HG03558 (cell line): Measurements from ENCODE around the gene MED8.

ENCODE experiments used
- ATAC-seq: cut with Tn5 transposase; IDR thresholded peaks from one replicate; pipeline ENCODE4 v1.9.1; 2021; ENCODE audit warnings: moderate number of reproducible peaks; ENCODE audit not compliant: unreplicated experiment; ENCODE audit errors: extremely low read depth

Gene MED8, protein sequence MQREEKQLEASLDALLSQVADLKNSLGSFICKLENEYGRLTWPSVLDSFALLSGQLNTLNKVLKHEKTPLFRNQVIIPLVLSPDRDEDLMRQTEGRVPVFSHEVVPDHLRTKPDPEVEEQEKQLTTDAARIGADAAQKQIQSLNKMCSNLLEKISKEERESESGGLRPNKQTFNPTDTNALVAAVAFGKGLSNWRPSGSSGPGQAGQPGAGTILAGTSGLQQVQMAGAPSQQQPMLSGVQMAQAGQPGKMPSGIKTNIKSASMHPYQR

DNA sequence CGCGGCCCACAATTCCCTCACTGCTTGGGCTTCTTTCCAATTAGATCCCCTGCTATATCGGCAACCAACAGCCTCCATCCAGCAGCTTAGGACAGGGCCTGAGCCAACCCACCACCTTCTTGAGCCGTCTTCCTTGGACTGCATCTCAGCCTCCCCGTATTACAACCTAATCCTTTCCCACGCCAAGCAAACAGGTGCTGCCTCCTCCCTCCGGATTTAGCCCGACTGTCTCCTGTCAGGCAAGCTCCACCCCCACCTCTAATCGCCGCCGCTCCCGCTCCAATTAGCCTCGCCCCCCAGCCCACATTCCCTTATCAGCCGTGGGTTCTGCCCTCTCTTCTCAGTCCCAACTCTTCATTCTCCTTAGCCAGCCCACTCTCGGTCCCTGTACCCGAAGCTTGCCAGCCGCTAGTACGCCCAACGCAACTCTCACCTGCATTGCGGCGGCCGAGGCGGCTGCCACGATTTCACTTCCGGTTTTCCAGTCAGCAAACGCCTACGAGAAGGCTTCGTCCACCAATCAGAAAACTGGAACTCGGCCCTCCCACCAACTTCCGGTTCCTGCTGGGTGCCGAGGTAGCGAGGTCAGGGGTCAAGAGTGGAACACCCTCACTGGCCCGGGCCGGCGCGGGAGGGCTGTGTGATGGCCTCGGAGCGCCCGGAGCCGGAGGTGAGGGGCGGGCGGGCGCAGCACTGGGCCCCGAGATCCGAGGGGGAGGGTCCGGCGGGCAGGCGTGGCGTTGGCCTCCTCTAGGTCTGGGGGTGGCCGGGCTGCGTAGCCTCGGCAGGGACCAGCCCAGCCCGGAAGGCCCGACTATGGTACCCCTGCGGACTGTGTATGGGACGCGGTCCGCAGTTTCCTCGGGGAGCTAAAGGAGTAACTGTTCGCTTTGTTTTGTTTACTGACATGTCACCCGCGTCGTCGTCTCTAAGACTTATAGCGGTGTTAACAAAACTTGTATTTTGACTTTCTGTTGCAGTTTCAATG, at the start of gene MED8, which contains the start of gene SZT2:
Gene MED8, minus strand, starts transcription at position 475 of the 988 bp plus-strand sequence. Its CDS starts 36 bp downstream, at position 439.
Gene SZT2, plus strand, starts transcription at position 574 of the 988 bp plus-strand sequence. Its CDS starts 70 bp downstream, at position 644.
- peak; percentile 66 for ATAC-seq

DNA sequence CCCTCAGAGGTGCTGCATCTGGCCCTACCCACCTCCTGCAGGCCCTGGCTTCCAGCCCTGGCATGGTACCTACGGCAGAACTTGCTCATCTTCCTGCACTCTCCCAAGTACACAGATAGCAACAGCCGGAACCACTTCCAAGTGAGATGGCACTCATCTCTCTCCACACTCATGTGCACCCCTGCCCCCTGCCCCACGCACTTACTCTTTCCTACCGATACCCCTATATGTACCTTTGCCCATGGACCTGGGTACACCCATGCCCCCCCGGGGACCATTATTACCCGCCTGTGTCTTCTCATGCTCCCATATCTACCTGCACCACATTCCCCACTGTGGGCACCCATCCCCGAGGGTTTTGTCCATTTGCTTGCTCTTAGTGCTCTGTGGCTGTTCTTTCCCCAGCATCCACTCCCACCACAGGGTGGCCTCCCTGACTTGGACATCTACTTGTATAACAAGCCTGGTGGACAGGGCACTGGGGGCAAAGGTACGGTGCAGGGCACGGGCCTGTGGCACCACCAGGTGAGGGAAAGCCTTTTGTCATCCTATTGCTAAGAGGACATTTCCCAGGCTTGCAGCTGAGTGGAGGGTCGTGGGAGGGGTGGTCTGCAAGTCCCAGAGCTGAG, 49.5 kb upstream of the MED8 start:
- no peak for ATAC-seq

DNA sequence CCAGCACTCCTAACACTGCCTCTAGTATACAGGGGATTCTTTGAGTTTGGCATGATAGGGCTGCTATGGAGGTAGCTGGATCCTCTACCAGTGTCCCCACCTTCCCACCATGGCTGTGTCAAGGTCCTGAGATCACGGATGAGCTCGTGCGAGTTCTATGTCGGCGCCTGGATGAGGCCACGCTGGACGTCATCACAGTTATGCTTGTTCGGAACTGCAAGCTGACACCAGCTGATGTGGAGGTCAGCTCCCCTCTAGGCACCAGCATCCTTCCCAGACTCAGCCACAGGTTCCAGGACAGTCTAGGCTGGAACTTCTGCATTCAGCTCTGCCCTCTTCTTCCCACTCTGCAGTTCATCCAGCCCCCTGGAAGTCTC, 49.0 kb upstream of the MED8 start:
- ATAC-seq = no peak

DNA sequence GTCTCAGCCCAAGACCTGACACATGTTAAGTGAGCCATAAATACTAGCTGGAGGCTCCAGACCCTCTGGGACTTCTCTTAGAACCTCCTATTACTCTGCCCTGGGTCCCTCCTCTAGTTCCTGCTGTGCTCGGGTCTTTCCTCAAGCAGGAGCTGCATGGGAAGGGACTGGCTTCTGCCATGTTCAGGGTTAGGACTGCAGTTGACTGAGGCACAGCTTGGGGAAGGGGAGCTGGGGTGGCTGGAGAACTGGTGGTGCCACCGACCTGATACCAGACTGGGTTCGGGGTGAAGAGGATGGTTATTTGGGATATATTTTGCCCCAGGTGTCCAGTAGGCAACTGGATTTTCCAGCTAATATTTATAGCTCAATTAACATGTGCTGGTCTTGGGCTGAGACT, 48.4 kb upstream of the MED8 start:
- ATAC-seq = no peak

DNA sequence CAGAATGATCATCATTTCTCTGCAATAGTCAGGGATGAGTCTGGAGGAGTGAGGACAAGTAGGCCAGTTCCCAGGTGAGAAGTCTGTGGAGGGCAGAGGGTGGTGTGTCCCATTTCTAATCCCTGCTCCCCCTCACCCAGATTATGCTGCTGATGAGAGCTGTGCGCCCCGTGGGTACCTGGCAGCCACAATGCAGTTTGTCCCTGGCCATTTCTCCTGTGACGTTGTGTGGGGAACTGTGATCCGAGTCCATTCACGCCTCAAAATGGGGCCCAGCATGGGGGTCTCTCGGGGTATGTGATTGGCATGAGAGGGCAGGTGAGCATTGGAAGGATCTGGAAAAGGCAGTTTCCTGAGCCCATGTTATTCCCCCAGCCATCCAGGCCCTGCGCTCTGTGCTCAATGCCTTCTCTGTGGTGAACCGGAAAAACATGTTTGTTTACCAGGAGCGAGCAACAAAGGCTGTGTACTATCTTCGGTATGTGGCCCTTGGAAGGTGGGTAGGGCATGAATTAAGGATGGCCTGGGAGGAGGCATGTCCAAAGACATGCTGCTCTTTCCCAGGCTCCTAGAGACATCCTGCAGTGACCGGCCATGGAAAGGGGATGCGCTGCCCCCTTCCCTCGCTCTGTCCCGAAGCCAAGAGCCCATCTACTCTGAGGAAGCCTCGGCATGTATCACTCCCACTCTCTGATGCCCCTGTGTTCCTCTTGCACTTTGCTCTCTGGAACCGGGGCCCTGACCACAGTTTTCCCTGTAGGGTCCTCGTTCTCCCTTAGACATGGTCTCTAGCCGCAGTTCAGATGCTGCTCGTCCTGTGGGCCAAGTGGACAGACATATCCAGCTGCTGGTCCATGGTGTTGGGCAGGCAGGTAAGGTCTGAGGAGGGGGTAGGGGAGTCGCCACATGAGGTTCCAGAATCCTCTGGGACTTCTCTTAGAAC, 47.7 kb upstream of the MED8 start:
- no peak for ATAC-seq

DNA sequence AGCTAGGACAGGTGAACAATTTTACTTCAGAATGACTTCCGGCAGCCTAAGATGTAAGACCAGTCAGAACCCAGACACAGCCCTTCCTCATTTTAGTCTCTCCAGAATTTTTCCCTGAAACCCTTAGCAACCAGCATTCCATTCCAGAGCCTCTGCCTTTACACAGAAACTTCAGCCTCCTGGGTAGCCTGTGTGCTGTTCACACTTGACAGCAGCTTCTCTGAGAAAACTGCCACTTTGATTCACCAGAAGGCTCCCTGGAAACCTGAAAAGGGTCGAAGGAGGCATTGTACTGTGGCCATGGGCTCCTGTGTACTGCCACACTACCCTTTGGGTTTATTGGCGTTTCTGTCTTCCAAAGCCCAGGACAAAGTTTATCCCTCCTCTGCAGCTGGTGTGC, 46.8 kb upstream of the MED8 start:
- no peak for ATAC-seq

DNA sequence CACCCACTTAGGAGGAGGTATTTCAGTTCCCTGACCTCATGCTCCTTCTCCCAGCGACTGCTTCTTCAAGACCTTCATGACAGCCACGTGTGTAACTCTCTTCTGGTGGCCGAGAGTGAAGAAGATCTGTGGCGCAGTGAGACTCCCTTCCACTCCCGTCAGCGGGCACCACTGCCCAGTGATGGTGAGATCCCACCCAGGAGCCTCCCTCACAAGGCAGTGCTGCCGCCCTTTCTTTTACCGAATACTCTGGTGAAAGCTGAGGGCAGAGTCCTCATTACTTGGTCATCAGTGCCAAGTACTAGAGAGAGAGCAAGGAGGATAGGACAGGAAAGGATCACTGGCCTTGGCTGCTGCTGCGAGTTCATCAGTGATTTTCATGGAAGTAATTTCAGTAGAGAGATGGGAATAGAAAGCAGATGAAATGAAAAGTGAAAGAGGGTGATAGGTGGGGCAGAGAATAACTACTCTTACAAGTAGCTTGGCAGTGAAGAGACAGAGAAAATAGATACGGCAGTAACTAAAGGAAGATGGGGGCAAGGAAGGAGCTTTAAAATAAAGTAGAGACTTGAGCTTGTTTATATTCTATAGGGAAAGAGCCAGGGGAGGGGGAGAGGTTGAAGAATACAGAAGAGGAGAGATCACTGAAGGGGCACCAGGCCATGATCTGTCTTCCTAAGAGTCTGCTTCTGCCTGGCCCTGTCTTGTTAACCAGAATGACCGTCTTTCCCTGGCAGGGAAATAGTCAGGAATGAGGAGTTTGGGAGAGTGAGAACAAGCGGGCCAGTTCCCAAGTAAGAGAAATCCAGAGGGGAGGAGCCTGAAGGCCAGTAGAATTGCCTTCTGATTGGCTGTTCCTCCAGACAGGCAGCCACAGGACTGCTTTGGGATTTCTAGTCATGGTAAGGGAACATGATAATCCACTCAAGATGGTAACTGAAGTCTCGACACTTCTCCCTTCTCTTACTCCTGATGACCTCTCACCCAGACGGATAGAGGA, 45.8 kb upstream of the MED8 start:
- ATAC-seq = no peak

DNA sequence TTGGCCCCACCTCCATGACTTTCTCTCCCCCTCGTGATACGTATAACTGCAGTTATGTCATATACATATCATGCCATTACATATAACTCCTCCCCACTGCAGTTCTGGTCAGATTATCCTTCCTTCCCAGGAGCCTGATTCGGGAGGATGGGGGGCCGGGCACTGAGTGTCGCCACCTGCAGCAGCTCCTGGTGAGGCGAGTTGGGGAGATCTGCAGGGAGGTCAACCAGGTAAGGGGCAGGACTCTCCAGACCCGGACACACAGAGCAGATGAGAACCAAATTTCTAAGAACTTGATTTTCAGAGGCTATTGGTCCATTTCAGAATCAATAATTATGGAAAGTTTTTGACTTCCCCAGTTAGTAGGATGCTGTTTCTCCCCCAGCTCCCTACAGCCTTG, 44.7 kb upstream of the MED8 start:
- ATAC-seq = no peak

DNA sequence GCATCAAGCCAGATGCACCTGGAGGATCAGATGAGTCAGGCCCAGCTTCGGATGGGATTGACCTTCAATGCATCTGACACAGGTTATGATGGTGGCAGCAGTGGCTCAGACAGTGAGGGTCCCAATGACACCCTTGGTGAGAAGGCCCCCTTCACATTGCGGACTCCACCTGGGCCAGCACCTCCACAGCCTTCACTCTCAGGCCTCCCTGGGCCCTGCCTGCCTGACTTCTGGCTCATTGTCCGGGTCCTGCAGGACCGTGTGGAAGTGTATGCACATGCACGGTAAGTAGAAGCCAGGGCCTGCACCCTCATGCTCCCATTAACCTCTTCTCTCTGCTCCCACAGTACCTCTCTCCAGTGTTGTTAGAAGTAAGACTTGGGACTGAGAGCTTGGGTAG, 43.3 kb upstream of the MED8 start:
- no peak for ATAC-seq

DNA sequence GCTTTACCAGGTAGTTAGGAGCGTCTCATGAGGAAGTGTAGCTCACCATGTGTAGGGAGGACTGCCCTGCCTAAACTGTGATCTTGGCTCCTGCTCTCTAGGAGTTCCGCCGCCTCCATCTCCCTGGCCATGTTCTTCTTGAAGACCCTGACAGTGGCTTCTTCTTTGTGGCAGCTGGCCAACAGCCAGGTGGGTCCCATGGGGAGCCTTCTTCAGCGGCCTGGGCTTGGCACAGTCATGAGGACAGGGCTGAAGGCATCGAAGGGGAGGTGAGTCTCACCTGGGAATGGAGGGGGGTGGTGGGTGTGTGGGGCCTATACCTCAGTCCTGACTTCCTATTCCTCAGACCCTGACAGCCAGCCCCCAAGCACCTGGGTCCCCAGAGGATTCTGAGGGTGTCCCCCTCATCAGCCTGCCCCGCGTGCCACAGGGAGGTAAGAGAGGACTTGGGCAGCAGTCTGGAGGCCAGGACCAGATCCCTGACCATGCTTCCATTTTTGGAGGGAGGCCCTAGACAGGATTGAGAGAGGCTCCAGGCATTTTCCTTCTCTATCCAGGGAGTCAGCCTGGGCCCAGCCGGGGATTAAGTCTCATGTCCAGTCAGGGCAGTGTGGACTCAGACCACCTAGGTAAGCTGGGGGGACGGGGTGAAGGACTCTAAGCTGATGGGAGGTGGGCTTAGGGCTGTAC, 42.7 kb upstream of the MED8 start:
- no peak for ATAC-seq

DNA sequence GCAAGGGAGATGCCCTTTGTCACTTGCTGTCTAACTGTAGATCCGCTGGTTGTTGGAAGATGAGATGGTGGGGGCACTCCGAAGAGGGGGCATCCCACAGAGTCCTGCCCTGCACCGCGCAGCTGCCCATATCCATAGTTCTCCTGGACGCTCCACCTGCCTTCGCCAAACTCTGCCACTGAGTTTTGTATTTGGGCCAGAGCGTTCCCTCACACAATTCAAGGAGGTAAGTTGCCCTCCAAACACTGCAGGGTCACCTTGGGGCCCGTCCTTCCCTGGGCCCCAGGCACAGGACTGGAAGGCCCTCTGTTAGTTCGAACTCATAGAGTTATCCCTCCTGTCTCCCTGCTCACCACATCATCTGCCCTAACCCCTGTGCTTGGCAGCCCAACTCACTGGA, 42.1 kb upstream of the MED8 start:
- ATAC-seq = no peak

DNA sequence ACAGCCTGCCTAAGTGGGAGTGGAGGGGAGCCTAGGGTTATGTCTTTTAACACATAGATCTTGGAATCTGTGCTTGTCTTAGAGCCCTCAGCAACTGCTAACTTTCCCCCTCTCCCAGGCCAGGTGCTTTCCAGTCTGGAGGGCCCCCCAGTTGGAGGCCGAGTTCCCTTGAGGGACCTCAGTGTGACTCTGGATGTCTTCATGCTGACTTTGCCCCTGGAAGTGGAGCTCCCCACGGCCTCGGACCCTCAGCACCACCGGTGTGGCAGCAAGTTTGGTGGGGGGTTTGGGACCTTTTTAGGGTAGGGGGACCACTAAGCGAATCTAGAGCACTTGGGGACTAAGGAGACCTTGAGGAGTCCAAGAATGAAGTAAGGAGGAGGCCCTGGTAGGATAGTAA, 41.2 kb upstream of the MED8 start:
- no peak for ATAC-seq

DNA sequence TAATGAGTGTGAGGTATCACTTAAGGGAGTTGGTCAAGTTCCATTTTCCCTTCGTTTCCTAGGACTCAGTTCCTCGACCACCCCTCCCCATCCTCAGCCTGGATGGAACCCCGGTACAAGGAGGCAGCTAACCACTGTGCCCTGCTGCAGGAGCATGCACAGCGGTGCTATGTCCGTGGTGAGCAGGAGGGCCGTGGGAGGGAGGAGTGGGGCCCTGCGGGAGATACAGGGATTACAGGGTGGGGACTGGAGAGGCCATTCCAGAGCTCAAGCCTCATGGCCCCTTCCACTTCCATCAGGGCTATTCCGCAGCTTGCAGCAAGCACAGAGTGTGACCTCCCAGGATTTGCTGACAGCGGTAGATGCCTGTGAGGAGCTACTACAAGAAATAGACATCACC, 38.3 kb upstream of the MED8 start:
- ATAC-seq = no peak

DNA sequence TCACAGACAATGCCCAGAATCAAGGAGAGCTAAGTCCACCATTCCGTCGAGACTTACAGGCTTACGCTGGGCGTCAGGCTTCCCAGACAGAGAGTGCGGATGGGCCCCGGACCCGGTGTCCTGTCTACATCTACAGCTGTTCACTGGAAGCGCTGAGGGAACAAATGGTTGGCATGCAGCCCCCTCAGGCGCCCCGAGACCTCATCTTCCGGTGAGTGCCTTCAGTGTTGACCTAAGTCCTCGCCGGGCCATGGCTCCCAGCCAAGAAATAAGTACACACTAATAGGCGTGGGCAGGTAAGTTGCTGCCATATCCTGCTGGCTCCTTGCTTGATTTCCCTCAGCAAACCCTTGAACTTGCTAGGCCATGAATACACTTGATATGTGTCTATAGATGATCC, 37.9 kb upstream of the MED8 start:
- ATAC-seq = no peak

DNA sequence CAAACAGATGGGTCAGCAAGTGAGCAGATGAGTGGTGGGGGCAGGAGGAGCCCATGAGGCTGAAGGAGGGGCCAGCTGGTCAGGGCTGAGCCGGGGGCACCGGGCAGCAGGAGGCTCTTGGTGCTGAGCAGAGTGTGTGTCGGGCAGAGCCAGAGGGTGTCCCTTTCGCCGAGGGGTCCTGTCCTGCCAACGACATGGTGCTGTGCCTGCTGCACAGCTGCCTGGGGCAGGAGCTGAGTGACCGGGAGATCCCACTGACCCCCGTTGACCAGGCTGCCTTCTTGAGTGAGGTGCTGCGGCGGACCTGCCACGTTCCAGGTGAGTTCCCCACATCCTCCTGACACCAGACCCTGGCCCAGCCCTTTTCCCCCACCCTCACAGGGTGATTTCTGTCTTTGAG, 36.6 kb upstream of the MED8 start:
- no peak for ATAC-seq

DNA sequence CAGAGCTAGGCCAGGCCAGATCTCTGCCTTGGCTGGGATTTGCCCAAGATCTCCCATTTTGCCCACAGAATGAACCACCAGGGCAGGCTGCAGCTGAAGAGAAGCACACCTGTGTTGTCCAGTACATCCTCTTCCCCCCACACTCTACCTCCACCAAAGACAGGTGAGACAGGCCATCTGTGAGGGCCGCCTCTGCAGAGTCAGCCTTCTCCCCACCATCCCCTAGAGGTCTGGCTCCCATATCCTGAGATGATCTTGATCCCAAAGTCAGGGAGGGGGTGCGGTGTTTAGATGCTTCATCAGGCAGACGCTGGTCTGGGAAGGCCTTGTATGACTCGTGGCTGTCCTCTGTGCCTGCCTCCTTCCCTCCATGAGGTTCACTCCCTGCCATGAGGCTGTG, 35.4 kb upstream of the MED8 start:
- no peak for ATAC-seq

DNA sequence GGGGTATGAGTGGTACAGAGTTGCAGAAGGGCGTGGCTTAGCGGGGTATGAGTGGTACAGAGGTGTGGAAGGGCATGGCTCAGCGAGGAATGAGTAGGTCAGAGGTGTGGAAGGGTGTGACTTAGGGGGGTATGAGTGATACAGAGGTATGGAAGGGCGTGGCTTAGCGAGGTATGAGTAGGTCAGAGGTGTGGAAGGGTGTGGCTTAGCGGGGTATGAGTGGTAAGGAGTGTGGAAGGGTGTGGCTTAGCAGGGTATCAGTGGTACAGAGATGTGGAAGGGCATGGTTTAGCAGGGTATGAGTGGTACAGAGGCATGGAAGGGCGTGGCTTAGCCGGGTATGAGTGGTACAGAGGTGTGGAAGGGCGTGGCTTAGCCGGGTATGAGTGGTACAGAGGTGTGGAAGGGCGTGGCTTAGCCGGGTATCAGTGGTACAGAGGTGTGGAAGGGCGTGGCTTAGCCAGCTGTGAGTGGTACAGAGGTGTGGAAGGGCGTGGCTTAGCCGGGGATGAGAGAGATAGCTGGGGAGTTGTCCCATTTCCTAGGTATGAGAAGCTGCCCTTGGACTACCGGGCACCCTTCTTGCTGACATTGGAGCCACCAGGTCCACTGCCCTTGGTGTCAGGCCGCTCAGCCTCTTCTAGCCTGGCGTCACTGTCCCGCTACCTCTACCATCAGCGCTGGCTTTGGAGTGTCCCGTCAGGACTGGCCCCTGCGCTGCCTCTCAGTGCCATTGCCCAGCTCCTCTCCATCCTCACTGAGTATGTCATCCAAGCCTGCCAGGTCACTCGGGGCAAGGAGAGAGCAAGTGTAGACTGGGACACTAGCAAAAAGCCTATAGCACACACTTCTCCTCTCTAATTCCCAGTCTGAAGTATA, 34.3 kb upstream of the MED8 start:
- ATAC-seq = no peak
